ENCODE results near the gene DHTKD1.
"Not testable (repeated sequence)": the region's sequence is repeated elsewhere in the genome, so short reads cannot be mapped to it uniquely, and the experiment has no call there.

The DHTKD1 gene

GRCh38 chr10:12156367-12157123 lies 87.8 kb downstream of the DHTKD1 start:
- DNase-seq = no peak

DNA sequence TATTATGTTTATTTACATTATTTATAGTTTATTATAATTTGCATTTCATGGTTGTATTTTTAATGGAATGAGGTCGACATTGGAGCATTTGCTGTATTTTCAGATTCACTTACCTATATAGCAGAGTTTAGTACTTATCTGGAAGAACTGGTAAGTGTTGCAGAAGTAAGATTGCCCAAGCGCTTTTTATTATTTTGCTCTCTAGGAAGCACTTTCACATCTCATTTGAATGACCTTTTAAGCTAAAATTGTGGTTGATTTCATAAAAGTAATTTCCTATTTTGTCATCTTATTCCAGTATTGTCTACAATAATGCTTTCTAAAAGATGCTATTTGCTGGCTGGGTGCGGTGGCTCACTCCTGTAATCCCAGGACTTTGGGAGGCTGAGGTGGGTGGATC lies 89.4 kb downstream of the DHTKD1 start:
- DNase-seq = no peak

DNA sequence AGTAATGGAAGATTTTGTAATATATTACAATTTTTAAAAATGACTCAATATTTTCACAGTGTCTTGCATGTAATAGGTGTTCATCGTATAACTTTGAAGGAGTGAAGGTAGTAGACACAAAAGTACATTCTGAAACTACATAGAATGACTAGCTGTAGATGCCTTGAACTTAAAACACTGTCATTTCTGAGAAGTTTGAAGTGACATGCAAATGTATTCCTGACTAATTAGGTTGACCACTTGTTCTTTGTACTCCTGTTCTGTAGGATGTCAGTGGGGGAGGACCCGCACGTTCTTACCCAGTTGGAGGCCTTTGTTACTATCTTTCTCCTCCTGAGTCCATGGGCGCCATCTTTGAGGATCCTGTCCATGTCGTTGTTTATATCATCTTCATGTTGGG lies 91.9 kb downstream of the DHTKD1 start:
- no peak for DNase-seq

DNA sequence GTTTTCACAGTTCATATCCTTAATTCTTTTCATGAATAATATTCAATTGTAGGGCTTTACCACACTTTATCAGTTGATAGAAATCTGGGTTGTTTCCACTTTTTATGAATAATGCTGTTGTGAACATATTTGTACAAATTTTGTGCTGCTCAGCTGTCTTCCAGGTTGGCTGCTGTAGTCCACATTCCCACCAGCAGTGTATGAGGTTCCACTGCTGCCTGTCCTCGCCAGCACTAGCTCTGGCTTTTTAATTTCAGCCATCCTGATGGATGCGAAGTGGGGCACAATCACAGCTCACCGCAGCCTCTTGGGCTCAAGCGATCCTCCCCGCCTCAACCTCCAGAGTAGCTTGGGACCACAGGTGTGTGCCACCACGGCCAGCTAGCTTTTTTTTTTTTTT lies 94.2 kb downstream of the DHTKD1 start:
- no peak for DNase-seq

- no peak for DNase-seq
Measured at GRCh38 chr10:12164085-12164484, 95.3 kb downstream of the DHTKD1 start.

GRCh38 chr10:12165036-12165435 lies 96.3 kb downstream of the DHTKD1 start:
- DNase-seq = no peak

- no peak for DNase-seq
Measured at GRCh38 chr10:12165999-12166775, 97.4 kb downstream of the DHTKD1 start.

DNA sequence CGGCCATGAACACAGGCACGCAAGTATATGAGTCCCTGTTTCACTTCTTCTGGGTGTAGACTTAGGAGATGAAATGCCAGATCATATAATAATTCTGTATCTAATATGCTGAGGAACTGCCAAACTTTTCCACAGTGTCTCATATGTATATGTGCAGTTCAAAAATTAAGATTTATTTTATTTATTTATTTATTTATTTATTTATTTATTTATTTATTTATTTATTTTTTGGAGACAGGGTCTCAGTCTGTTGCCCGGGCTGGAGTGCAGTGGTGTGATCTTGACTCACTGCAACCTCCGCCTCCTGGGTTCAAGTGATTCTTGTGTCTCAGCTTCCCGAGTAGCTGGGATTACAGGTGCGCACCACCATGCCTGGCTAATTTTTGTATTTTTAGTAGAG lies 102.8 kb downstream of the DHTKD1 start:
- DNase-seq = not testable (repeated sequence)
